Trophoblast cell (in vitro differentiated cells and primary cell): ENCODE measurements around the gene CRTC1.

Source experiments
- DNase-seq, 2 donors: peaks; one replicate each; pipeline ENCODE4 v3.0.0-alpha.2; 2016
- H2AFZ ChIP-seq: 2 replicates; pipeline ENCODE4 v1.6.1; 2013; ENCODE audit warnings: low read length, moderate library complexity, mild to moderate bottlenecking; ENCODE audit not compliant: insufficient read depth, poor library complexity
- H2AK5ac ChIP-seq: 2 replicates; pipeline ENCODE4 v1.6.1; 2013; ENCODE audit warnings: mild to moderate bottlenecking, low read length
- H2BK120ac ChIP-seq: 2 replicates; pipeline ENCODE4 v1.6.1; 2013; ENCODE audit warnings: low read length, mild to moderate bottlenecking, moderate library complexity; ENCODE audit not compliant: insufficient read depth, poor library complexity
- H2BK12ac ChIP-seq: 2 replicates; pipeline ENCODE4 v1.6.1; 2013; ENCODE audit warnings: mild to moderate bottlenecking, low read length, moderate library complexity
- H2BK5ac ChIP-seq: 2 replicates; pipeline ENCODE4 v1.6.1; 2013; ENCODE audit warnings: low read length, low read depth, moderate library complexity, mild to moderate bottlenecking; ENCODE audit not compliant: poor library complexity
- H3K14ac ChIP-seq: 2 replicates; pipeline ENCODE4 v1.6.1; 2013; ENCODE audit warnings: mild to moderate bottlenecking, low read length
- H3K18ac ChIP-seq: 2 replicates; pipeline ENCODE4 v1.6.1; 2013; ENCODE audit warnings: mild to moderate bottlenecking, low read length
- H3K23ac ChIP-seq: 2 replicates; pipeline ENCODE4 v1.6.1; 2013; ENCODE audit warnings: low read length
- H3K27ac ChIP-seq: 2 replicates; pipeline ENCODE4 v1.5.1; 2013; ENCODE audit warnings: low read depth, mild to moderate bottlenecking, inconsistent platforms, low read length, moderate library complexity
- H3K27me3 ChIP-seq: 2 replicates; pipeline ENCODE4 v1.6.1; 2013; ENCODE audit warnings: inconsistent platforms, mild to moderate bottlenecking, low read length, moderate library complexity; ENCODE audit not compliant: insufficient read depth
- H3K36me3 ChIP-seq, 2 experiments: 1 replicate in 1 of 2; 2 replicates in 1 of 2; pipeline ENCODE4 v1.6.1; 2013; ENCODE audit warnings: low read length in 2 of 2, mild to moderate bottlenecking in 2 of 2, moderate library complexity in 1 of 2; ENCODE audit not compliant: insufficient read depth in 2 of 2, control insufficient read depth in 1 of 2
- H3K4ac ChIP-seq: 2 replicates; pipeline ENCODE4 v1.6.1; 2013; ENCODE audit warnings: low read depth, mild to moderate bottlenecking, low read length, moderate library complexity
- H3K4me1 ChIP-seq, 2 experiments: 1 replicate in 1 of 2; 2 replicates in 1 of 2; pipeline ENCODE4 v1.6.1; 2013; ENCODE audit warnings: low read length in 2 of 2, mild to moderate bottlenecking in 2 of 2, moderate library complexity in 1 of 2; ENCODE audit not compliant: insufficient read depth in 2 of 2, control insufficient read depth in 1 of 2
- H3K4me2 ChIP-seq: 2 replicates; pipeline ENCODE4 v1.6.1; 2013; ENCODE audit warnings: inconsistent platforms, mild to moderate bottlenecking, low read length, moderate library complexity
- H3K4me3 ChIP-seq: 2 replicates; pipeline ENCODE4 v1.5.1; 2013; ENCODE audit warnings: mild to moderate bottlenecking, low read depth, low read length, inconsistent platforms
- H3K79me1 ChIP-seq: one replicate; pipeline ENCODE4 v1.6.1; 2013; ENCODE audit warnings: low read length
- H3K79me2 ChIP-seq: 2 replicates; pipeline ENCODE4 v1.6.1; 2013; ENCODE audit warnings: low read length, mild to moderate bottlenecking; ENCODE audit not compliant: control insufficient read depth, insufficient read depth, poor library complexity
- H3K9ac ChIP-seq: 2 replicates; pipeline ENCODE4 v1.6.1; 2013; ENCODE audit warnings: mild to moderate bottlenecking, low read length
- H3K9me3 ChIP-seq: 2 replicates; pipeline ENCODE4 v1.6.1; 2013; ENCODE audit warnings: low read depth, mild to moderate bottlenecking, control low read depth, inconsistent platforms, low read length; ENCODE audit not compliant: insufficient read depth
- H4K12ac ChIP-seq: 2 replicates; pipeline ENCODE4 v1.6.1; 2013; ENCODE audit warnings: low read depth, mild to moderate bottlenecking, low read length, moderate library complexity
- H4K8ac ChIP-seq: 2 replicates; pipeline ENCODE4 v1.6.1; 2013; ENCODE audit warnings: low read depth, mild to moderate bottlenecking, low read length, moderate library complexity
- H4K91ac ChIP-seq: one replicate; pipeline ENCODE4 v1.6.1; 2013; ENCODE audit warnings: low read depth, mild to moderate bottlenecking, low read length, moderate library complexity
- WGBS: extraction: QIAGEN DNeasy Blood & Tissue Kit; methylation state at CpG from one replicate; pipeline ENCODE4 v1.1.7; 2013; ENCODE audit warnings: missing lambda C conversion rate; ENCODE audit not compliant: insufficient read length, insufficient coverage; ENCODE audit errors: extremely low coverage; 5-methylcytosine and 5-hydroxymethylcytosine counted together

CRTC1 gene

DNA sequence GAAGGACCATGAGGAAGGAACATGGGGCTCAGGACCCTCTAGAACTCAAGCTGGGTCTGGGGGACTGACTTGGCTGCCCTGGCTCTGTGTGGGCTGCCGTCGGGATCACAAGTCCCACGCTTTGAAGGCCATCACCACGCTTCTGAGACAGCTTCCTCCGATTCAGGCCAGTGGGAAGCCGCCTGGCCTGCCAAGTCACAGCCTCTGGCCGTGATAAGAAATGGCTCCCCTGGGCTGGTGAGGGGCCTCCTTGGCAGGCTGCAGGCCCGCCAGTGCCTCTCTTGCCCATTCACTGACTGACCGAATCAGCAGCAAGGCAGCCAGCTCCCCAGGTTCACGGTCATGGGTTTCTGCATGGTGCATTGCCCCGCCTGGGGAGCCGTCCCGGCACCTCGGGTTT, 58.8 kb downstream of the CRTC1 start:
- Histone ChIP-seq H3K4me1 (peaks cover 13 to 14% of the 10 kb centered on the region in 2 experiments), H2BK12ac (no peak overlapping the region), H2AK5ac (no peak overlapping the region), H2BK120ac (no peak overlapping the region), H2AFZ (no peak overlapping the region), H3K36me3 (peaks cover 0 to 2% of the 10 kb centered on the region in 2 experiments), H3K9me3 (peaks cover 2% of the 10 kb centered on the region), H3K23ac (no peak overlapping the region), H4K91ac (no peak overlapping the region), H3K18ac (no peak overlapping the region), H4K12ac (no peak overlapping the region), H3K9ac (no peak overlapping the region), H3K4me3 (no peak overlapping the region), H3K79me2 (no peaks in the 10 kb centered on the region), H3K27ac (no peak overlapping the region), H2BK5ac (no peak overlapping the region), H3K27me3 (no peaks in the 10 kb centered on the region), H3K4ac (no peak overlapping the region), H4K8ac (no peak overlapping the region), H3K14ac (no peak overlapping the region), H3K4me2 (no peak overlapping the region), H3K79me1 (peaks cover 3% of the 10 kb centered on the region)
- no peak for DNase-seq
- WGBS: no CpG with 5 or more reads among the region's 14 CpGs

DNA sequence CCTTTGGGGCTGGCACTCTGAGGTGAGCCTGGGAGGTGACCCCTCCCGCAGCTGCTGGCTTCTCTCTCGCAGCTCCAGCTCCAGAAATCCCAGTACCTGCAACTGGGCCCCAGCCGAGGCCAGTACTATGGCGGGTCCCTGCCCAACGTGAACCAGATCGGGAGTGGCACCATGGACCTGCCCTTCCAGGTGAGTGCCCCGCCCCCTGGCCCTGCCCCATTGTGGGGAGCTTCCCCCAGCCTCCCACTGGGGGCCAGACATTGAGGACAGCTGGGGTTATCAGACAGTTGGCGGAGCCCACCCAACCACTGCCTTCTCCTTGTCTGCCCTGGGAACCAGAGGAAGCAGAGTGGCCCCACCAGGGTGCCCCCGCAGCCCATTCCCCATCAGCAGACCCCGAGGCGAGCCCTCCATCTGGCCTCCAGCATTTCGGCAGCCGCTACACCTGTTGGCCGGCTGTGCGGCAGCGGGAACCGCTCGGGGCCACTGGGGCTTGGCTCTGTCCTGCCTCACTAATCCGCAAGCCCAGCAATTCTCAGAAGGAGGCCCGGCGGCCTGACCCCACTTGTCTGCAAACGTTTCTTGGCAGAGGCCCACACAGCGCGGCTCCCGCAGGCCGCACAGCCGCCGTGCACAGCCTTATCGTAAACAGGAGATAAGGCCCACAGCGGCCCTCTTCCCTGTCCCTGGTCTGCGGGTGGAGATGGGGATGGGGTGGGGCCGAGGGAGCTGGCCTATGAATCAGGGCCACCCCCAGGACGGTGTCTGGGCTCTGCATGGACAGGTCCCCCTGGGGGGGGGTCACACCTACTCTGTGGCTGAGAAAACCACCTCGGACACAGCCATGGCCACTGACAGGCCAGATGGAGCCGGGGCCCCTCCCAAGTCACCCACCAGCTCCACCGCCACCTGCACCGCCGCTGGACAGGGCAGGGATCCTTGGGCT, 59.6 kb downstream of the CRTC1 start:
- H3K27ac ChIP-seq: no peak overlapping the region
- no peak overlapping the region for H2BK12ac ChIP-seq
- peaks cover 13 to 14% of the 10 kb centered on the region in 2 experiments for H3K4me1 ChIP-seq
- H3K9ac ChIP-seq: no peak overlapping the region
- H4K12ac ChIP-seq: no peak overlapping the region
- H2BK5ac ChIP-seq: no peak overlapping the region
- peaks cover 3% of the 10 kb centered on the region for H3K79me1 ChIP-seq
- no peak overlapping the region for H2AK5ac ChIP-seq
- H4K91ac ChIP-seq: no peak overlapping the region
- H4K8ac ChIP-seq: no peak overlapping the region
- no peak overlapping the region for H3K4me2 ChIP-seq
- WGBS: no CpG with 5 or more reads among the region's 38 CpGs
- peaks cover 0 to 2% of the 10 kb centered on the region in 2 experiments for H3K36me3 ChIP-seq
- peak; percentile 75 to 76 for DNase-seq
- H3K18ac ChIP-seq: no peak overlapping the region
- no peak overlapping the region for H3K23ac ChIP-seq
- no peak overlapping the region for H2AFZ ChIP-seq
- H3K9me3 ChIP-seq: peaks cover 2% of the 10 kb centered on the region
- H2BK120ac ChIP-seq: no peak overlapping the region
- no peak overlapping the region for H3K4ac ChIP-seq
- no peak overlapping the region for H3K14ac ChIP-seq
- H3K27me3 ChIP-seq: no peaks in the 10 kb centered on the region
- no peaks in the 10 kb centered on the region for H3K79me2 ChIP-seq
- no peak overlapping the region for H3K4me3 ChIP-seq

DNA sequence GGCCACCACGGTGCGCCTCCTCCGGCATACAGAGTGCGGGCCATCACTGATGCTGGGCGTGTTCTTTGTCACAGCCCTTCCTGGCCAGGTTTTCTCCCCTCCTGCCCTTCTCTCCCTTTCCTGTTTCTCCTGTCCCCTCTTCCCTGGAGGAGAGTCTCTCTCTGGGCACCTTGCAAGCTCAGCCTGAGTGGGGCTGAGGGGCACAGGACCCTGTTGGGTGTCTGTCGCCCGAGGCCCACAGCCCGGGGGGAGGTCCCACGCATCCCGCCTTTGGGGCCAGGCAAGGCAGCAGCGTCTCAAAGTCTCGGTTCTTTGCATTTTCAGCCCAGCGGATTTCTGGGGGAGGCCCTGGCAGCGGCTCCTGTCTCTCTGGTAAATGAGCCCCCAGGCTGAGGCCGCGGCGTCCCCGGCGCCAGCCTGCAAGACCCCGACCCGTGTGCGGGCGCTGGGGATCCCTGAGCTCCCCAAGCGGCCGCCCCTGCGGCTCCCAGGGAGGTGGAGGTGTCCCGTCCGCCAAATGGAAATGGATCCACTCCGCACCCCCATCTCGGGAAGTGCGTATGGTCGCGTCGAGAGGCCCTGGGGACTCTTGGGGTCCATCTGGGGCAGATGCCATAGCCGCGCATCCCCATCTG, 60.4 kb downstream of the CRTC1 start:
- H3K27ac ChIP-seq: no peak overlapping the region
- no peak overlapping the region for H3K18ac ChIP-seq
- H3K4me2 ChIP-seq: no peak overlapping the region
- H3K79me2 ChIP-seq: no peaks in the 10 kb centered on the region
- WGBS: no CpG with 5 or more reads among the region's 36 CpGs
- H2AFZ ChIP-seq: no peak overlapping the region
- no peak overlapping the region for H2BK5ac ChIP-seq
- H3K14ac ChIP-seq: no peak overlapping the region
- no peak overlapping the region for H2BK12ac ChIP-seq
- no peak overlapping the region for H3K23ac ChIP-seq
- no peak overlapping the region for H3K4ac ChIP-seq
- H3K27me3 ChIP-seq: no peaks in the 10 kb centered on the region
- H2BK120ac ChIP-seq: no peak overlapping the region
- H4K8ac ChIP-seq: no peak overlapping the region
- peaks cover 0 to 2% of the 10 kb centered on the region in 2 experiments for H3K36me3 ChIP-seq
- no peak overlapping the region for H3K9ac ChIP-seq
- no peak for DNase-seq
- no peak overlapping the region for H2AK5ac ChIP-seq
- peaks cover 3% of the 10 kb centered on the region for H3K79me1 ChIP-seq
- H4K12ac ChIP-seq: no peak overlapping the region
- no peak overlapping the region for H4K91ac ChIP-seq
- H3K9me3 ChIP-seq: peaks cover 2% of the 10 kb centered on the region
- no peak overlapping the region for H3K4me3 ChIP-seq
- H3K4me1 ChIP-seq: peaks cover 13 to 14% of the 10 kb centered on the region in 2 experiments

DNA sequence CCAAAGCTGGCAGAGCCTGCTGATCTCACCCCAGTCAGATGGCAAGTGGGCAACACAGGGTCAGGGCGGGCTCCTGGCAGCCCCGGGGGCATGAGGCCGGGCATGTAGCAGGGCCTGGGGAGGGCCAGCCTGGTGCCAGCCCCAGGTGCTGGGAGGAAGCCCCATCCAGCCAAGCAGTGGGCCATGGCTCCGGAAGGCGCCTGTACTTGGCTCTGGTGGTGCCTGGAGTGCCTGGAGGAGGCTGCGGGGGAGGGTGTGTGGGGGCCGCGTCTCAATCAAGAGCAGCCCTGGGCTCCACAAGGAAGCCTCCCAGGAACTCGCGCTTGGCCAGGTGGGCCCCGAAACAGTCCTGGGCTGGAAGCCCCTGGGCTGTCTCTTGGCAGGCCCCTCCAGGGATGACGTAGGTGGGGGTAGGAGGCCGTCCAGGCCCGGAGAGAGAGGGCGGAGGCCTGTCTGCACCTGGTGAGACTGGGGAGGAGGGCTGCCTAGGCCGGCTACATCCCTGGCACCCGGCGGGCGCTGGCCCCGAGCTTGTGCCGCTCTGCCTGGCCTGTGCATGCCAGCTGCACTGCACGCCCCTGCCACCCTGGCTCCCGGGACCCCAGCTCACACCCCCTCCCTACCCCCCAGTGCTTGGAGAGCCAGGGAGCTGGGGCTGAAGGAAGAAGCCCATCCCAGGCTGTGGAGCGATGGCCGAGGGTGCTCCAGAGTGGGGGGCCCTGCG, 61.7 kb downstream of the CRTC1 start:
- H3K79me2 ChIP-seq: no peaks in the 10 kb centered on the region
- no peak overlapping the region for H3K4ac ChIP-seq
- H3K4me1 ChIP-seq: peaks cover 15 to 17% of the 10 kb centered on the region in 2 experiments
- H3K27ac ChIP-seq: no peak overlapping the region
- H3K79me1 ChIP-seq: peaks cover 3% of the 10 kb centered on the region
- no peak overlapping the region for H4K91ac ChIP-seq
- no peak overlapping the region for H3K9ac ChIP-seq
- H2BK12ac ChIP-seq: no peak overlapping the region
- no peak for DNase-seq
- peaks cover 0 to 2% of the 10 kb centered on the region in 2 experiments for H3K36me3 ChIP-seq
- no peak overlapping the region for H3K4me2 ChIP-seq
- H3K4me3 ChIP-seq: no peak overlapping the region
- no peak overlapping the region for H2BK120ac ChIP-seq
- H4K12ac ChIP-seq: no peak overlapping the region
- H2AFZ ChIP-seq: no peak overlapping the region
- H4K8ac ChIP-seq: no peak overlapping the region
- H3K14ac ChIP-seq: no peak overlapping the region
- no peaks in the 10 kb centered on the region for H3K27me3 ChIP-seq
- H2AK5ac ChIP-seq: no peak overlapping the region
- peaks cover 2% of the 10 kb centered on the region for H3K9me3 ChIP-seq
- H3K23ac ChIP-seq: no peak overlapping the region
- H2BK5ac ChIP-seq: no peak overlapping the region
- no peak overlapping the region for H3K18ac ChIP-seq
- WGBS: no CpG with 5 or more reads among the region's 26 CpGs
